Islet precursor cell (in vitro differentiated cells): ENCODE measurements around the gene MUC22.

Source experiments
- DNase-seq: peaks from one replicate; pipeline ENCODE4 v3.0.0-alpha.2; 2018

Gene MUC22

GRCh38 chr6:31083742-31084354 is 73.6 kb downstream of the MUC22 start:
- peak; percentile 78 for DNase-seq
